Activated CD4-positive, alpha-beta T cell treated with anti-CD3 and anti-CD28 coated beads, Interleukin-10, Interleukin-2, amounts not matched to agents 100 ng/mL and 50 ng/mL, durations not matched to agents 16 hours and 8 hours (primary cell): Measurements from ENCODE around the gene LCNL1.

Experiments
- DNase-seq: peaks from one replicate; pipeline ENCODE4 v3.0.0-alpha.2; 2020

The LCNL1 gene

DNA sequence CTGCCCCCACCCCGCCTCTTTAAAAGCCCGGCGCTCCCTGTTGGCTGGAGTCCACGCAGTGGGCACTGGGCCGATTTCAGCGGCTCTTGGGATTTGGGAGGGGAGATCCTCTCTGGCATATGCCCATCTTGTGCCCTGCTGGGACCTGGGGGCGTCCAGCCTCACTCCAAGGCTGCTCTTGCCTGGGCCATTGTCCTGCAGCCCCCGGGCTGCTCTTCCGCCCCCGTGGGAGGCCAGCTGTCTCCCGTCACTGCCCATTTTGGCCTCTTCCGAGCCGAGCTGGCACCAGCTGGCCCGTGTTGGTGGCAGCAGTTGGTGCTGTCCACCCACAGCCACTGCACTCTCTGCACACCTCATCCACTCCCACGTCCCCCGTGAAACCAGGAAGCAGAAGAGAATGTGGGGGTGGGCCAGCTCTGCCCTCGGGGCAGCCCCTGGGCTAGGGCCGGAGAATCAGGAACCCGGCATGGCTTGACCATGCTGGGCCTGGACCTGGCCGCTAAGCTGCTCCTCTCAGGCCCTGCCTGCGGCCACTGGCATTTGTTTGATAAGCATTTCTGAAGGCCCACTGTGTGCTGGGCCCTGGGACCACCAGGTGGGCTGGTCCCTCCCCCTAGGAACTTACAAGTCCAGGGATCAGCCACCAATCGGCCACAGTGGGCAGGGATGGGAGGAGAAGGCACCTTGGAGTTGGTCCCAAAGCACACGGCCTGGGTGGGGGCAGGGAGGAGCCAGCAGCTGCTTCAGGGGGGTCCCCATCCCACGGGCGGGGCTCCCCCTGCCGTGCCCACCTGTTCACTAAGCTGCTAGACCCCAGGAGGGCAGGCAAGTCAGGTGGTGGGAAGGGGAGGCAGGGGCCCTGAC lies 35.5 kb upstream of the LCNL1 start:
- no peak for DNase-seq

DNA sequence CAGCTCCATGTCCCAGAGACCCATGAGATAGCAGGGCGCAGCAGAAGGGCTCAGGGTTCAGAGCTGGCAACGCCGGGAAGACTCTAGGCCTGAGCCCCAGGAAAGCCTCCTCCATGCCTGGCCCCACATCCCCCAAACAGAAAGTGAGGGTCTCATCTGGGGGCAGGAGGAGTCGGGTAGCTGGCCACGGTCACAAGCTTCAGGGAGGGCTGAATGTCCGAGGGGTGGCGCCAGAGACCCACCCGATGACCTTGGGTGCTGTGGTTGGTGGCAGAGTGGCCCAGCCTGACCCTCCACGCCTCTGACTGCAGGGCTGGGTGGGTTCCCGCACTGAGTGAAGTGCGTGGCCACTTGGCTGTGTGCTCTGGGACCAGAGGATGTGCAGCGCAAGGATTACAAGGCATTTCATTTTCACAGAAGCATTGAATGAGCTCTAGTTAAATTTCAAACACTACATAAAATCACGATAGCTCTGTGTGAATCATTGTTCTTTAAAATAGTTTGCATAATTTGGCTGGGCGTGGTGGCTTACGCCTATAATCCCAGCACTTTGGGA lies 34.8 kb upstream of the LCNL1 start:
- peak; percentile 31 for DNase-seq

DNA sequence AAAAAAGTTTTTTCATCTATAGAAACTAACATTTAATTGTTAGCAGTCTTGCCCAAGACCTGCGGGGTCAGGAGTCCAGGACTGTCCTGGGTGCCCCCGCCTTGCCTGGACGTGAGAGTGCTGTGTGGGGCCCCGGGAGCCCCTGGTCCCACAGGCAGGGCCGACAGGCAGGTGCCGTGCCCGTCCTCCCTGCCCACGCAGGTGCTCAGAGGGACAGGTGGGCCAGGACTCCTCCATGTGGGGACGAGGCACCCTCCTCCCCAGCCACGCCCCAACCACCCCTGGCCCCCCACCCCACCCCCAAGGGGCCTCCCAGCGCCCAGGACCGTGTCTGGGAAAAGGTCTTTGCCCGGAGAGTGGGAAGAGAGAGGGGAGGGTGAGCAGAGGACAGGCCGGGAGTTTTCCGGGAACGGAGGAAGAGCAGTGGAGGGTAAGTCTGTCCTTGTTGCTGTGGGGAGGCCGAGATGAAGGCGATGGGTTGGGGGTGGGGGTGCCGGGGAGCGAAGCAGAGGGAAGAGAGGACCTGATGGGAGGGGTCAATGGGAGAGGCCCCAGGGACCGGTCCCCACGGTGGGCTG lies 33.5 kb upstream of the LCNL1 start:
- DNase-seq = no peak

DNA sequence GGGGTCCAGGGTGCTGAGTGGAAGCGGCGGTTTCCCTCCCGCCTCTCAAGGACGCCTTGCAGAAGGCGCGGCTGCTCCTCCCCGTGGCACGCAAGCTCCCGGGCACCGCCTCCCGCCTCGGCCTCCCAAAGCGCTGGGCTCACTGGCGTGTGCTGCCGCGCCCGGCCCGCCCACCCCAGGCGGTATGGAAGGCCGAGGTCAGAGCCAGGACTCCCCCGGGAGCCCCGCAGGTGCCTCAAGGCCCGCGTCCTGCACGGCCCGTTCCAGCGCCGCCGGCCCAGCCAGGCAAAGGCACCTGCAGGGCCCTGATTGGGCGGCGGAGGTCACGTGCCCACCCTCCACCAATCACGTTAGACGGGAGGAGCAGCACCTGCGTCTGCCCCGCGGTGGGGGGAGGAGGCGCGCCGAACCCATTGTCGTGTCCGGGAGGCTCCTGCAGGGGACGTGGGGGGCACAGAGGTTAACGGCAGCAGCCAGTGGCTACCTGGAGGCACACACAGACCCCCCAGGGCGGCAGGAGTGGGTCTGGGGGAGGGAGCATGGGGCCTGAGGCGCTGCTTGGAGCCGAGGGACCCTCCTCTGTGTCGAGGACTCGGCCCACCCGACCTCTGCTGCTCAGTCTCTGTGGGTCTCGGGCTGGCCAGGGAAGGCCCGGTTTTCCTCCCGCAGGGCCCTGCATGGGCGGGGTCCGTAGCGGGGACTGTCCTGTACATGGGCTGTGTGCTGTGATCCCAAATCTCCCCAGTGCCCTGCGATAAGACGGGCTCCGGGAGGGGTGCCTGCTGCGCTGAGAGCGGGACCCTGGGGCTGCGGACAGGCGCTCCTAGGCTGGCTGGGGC lies 32.8 kb upstream of the LCNL1 start:
- peak; percentile 97 for DNase-seq

DNA sequence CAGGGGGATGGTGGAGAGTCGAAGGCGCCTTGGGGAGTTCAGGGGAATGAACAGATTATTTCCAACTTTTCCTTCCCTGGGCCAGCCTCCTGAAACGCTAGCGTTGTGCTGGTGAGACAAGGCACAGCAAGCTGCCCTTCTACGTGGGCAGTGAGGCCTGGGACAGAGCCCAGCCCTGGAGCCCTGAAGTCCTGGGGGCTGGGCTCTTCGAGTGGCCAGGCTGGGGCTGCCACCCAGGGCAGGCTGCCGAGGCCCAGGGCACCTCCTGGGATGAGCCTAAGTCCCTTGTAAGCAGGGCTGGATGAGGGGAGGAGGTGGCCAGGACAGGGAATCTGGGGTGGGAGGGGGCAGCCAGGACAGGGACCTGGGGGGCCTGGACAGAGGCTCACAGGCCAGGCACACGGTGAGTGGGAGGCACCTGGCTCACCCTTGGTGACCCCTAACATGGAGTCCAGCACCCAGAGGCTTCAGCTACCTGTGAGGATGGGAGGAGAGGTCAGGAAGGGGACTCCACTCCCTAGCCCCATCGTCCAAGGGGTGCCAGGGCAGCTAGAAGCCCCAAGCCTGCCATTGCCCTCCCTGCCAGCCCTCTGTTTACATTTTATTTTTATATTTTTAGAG lies 32.0 kb upstream of the LCNL1 start:
- DNase-seq = no peak

DNA sequence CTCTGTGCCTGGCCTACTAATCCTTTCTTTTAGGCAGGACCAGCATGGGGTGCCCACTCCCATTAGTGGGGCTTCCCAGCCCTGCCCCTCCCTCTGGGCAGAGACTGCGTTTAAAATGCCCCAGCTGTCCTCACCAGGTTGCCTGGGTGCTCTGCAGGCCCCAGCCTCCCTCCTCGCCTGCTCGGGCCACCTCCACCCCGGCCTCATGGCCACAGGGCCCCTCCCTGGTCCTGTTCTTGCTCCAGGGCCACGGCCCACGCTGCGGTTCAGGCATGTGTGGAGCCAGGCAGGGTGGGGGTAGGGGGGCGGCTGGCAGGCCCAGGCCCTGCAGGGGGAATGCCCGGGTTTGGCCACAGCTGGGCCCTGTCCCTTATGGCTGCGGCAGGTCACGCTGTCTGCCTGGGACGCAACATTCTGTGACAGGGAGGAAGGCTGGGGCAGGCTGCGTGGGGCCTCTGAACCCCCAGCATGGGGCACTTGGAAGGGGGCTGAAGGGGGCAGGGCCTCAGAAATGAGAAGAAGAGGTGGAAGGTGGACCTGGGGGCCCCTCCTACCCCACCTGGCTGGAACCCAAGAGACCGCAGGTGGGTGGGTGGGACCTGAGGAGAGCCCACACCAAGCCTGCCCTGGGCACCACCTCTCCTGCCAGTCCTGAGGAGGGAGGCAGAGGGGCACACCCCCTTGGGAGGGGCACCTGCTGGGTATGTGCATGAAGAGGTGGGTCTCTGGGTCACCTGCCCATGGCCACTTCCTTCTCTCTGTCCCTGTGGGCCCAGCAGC lies 31.1 kb upstream of the LCNL1 start, which contains the start of gene LCN12:
Gene LCN12, plus strand, starts transcription at position 733 of the 780 bp plus-strand sequence. CDS start 55 bp downstream, outside the sequence.
- no peak for DNase-seq

DNA sequence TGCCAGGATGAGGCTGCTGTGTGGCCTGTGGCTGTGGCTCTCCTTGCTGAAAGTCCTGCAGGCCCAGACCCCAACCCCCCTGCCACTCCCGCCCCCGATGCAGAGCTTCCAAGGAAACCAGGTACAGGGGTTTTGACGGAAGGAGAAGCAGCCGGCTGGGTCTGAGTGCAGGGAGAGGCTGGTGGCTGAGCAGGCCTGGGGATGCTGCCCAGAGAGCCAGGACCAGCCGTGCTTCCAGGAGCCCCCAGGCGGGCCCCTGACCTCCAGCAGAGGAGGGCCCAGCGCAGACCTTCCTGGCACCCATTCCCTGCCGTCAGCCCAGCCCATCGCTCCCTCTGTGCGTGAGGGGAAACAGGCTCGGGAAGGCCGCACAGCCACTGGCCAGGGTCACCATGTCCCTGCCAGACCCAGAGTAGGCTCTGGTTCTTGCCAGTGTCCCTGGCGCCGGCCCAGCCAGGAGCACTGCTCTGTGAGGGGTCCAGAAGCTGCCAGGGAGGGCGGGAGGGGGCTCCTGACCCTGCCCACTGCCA lies 30.4 kb upstream of the LCNL1 start:
- DNase-seq = no peak

DNA sequence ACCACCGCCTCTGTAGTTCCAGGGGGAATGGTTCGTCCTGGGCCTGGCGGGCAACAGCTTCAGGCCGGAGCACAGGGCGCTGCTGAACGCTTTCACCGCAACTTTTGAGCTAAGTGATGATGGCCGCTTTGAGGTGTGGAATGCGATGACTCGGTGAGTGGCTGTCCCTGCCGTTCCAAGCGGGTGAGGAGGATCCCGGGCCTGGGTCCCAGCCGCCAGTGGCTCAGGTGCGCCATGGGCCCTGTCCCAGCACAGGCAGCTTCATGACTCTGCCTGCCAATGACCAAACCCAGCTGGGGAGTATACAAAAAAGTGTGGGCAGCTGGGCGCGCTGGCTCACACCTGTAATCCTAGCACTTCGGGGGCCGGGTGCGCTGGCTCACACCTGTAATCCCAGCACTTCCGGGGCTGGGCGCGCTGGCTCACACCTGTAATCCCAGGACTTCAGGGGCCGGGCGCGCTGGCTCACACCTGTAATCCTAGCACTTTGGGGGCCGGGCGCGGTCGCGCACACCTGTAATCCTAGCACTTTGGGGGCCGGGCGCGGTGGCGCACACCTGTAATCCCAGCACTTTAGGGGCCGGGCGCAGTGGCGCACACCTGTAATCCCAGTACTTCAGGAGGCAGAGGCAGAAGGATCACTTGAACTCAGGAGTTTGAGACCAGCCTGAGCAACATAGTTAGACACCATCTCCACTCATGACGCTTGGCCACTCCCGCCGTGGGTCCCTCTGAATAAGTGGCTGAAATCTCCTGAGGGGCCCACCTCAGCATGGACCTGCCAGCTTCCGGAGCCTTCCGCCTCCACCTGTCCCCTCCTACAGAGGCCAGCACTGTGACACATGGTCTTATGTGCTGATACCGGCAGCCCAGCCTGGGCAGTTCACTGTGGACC lies 29.7 kb upstream of the LCNL1 start:
- no peak for DNase-seq

DNA sequence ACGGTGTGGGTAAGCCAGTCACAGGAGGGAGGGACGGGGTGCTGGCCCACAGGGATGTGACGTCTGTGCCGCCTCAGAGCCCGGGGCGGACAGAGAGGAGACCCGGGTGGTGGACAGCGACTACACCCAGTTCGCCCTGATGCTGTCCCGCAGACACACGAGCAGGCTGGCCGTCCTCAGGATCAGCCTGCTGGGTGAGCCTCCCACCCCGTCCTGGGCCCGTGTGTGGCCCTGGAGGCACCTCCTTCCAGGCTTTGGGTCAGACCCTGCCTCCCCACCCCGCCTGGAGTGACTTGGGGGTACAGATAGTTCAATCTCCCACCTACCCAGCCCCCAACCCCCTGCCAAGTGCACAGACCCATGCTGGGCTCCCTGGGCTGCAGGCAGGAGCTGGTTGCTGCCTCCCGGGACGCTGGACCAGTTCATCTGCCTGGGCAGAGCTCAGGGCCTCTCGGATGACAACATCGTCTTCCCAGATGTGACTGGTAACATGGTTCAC lies 29.0 kb upstream of the LCNL1 start:
- no peak for DNase-seq

DNA sequence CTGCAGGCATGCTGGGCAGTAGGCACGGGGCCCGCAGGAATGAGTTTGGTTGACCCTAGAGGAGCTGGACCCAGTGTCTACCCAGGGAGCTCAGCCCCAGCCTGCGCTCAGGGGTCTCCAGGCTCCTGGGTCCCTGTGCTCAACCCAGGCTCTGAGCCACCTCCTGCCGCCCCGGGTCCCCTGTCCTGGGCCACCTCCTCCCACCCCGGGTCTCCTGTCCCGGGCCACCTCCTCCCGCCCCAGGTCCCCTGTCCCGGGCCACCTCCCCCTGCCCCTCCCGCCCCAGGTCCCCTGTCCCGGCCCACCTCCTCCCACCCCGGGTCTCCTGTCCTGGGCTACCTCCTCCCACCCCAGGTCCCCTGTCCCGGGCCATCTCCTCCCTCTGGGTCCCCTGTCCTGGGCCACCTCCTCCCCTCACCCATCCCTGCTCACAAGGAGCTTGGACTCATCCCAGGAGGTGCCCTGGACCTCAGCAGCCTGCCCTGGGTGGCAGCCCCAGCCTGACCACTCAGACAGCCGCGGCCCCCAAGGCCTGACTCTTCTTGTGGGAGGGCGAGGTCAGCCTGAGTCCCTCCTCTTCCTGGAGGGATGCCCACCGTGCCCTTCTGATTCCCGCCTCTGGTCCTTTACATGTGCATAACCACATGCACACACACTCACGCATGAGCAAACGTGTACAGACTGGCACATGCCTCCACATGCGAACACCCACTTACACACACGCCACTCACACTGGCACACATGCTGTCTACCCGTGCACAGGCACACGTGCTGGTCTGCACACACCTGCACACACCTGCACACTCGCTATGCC lies 28.3 kb upstream of the LCNL1 start:
- DNase-seq = no peak

DNA sequence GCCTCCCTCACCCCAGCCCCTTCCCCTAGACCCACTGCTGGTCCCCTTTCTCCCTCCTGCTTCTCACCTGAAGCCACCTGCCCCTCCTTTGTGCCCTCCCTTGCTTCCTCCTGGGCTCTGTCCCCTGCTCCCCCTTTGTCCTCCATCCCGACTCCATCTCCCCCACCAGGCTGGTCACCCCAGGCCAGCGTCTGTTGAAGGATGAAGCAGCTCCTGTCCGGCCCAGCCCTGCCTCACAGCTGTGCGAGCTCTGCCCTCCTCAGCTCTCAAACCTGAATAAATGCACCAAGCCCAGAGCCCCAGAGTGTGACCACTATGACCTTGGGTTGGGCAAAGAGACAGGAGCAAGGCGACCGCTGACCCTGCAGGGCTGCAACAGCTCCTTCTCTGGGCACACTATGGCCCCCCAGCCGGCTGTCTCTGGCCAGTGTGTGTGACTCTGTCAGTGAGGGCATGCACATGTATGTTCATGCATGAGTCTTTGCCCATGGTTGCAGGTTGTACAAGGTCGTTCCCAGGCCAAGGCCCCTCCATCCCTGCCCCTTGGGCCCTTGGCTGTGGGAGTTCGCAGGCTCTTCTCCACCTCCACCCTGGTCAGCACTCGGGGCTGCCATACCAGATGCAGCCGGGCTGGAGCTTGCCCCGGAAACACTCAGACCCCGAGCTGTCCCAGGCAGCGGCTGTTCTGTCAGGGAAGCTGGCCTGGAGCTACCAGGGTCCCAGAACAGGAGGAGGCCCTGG lies 27.4 kb upstream of the LCNL1 start:
- no peak for DNase-seq

DNA sequence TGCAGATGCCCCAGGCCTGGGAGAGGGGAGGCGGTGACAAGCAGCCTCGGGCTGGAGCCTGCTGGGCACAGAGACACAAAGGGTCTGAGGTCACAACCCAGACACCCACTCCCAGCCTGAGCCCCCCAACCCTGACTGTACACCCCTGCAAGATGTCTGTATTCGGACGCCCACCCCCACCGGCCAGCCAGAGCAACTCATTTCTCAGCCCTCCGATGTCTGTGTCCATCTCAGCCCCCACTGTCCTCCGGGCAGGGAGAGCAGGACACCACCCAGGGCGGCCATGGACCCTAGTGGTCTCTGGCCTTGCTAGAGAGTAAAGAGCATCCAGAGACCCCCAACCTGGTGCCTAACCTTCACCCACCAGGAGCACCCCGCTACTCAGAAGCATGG lies 26.9 kb upstream of the LCNL1 start:
- no peak for DNase-seq

DNA sequence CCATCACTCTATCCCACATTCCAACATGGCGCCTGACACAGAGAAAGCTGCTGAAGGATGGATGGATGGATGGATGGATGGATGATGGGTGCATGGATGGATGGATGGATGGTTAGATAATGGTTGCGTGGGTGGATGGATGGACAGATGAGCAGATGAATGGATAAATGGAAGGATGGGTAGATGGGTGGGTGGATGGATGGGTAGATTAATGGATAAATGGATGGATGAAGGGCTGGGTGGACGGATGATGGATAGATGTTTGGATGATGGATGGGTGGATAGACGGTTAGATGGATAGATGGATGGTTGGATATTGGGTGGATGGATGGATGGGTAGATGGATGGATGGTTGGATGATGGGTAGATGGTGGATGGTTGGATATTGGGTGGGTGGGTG lies 26.2 kb upstream of the LCNL1 start:
- DNase-seq = no peak

DNA sequence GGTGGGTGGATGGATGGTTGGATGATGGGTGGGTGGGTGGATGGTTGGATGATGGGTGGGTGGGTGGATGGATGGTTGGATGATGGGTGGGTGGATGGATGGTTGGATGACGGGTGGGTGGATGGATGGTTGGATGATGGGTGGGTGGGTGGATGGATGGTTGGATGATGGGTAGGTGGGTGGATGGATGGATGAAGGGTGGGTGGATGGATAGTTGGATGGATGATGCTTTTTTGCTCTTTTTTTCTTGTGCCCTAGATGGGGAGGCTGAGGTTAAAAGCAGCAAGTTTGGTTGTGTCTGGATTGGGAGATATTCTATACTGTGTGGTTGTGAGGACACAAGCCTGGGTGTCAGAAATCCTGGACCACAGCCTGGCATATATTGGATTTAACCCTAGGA lies 25.3 kb upstream of the LCNL1 start:
- no peak for DNase-seq

DNA sequence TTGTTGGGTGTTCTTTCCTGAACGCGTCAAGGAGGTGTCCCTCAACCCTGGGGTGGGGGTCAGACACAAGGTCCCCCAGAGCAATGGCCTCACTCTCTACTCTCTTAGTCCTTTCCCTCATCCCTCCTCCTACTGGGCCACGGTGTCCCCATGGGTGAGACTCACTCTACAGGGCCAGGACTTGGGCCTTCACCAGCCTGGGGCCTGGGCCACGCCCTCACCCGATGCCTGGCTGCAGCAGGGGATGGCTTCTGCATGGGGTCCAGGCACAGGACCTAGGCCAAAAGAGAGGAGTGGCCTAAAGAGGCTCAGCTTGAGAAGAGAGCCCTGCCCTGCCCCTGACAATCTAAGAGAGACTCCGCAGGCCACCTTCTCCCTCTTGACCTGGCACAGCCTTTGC lies 24.9 kb upstream of the LCNL1 start:
- no peak for DNase-seq

DNA sequence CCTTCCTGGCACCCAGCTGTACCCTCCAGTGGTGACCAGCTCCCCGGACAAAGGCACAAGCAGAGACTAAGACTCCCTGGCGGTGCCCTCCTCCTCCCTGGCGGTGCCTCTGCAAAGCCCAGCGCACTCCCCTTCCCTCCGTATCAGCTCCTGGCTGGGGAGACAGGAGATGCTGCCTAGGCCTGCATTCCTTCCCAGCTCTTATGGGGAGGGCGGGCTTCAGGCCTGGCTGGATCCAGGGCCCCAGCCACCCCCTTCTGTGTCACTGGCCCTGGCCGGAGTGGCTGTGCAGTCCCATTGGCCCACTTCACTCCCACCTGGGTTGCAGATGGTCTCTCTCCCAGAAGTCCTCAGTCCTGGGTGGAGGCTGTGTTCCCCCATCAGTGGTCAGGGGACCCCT lies 24.3 kb upstream of the LCNL1 start:
- no peak for DNase-seq

DNA sequence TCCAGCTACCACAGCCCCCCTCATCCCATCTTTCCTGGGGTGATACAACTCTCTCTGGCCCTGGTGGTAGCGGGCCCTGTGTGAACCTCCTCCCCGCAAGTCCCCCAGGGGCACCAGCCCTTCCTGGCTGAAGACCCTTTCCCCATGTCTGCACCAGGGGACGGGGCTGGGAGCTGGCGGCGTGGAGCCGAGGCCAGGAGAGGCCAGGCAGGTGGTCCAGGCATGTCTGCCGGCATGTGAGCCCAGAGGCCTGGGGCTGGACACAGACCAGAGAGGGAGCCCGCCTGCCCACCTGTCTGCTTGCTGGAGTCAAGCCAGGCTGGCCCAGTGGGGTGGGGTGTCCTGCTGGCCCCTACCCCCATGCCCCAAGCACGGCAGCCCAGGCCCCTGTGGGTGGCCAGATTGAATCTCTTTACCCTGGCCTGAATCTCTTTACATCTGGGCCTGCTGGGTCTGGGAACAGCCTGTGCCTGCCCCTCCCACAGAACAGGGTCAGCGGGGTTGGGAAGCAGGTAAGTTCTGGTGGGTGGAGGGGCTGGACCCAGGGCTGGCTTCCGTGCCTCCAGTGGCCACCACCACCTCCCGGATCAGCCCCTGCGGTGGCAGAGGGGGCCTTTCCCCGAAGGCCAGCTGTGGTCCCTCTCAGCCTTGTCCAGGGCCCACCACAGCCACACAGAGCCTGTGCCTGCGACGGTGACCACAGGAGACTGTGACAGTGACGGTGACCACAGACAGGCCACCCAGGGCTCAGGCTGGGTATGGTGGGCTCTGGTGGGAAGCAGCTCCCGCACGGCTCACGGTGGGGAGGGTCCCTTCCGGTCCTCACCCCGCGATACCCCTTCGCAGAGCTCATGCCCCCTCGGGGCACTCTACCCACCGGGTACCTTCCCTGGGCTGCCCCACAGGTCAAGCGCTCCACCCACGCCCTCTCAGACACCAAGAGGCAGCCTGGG lies 23.6 kb upstream of the LCNL1 start:
- no peak for DNase-seq
